Astrocyte (in vitro differentiated cells and primary cell): ENCODE results near the gene ZBTB17. TPM values are rescaled to one million over a fixed set of nuclear protein-coding genes. Genes with fewer than 3 reads are reported as not detected.

Source experiments
- DNase-seq: peaks from one replicate; pipeline ENCODE4 v3.0.0-alpha.2; 2010; ENCODE audit warnings: low read depth
- FAIRE-seq: peaks from 2 replicates; lab custom pipeline; 2011; peaks lifted over from hg19 to GRCh38; lab: Jason Lieb, UNC
- H2AFZ ChIP-seq: 2 replicates; pipeline ENCODE4 v1.6.0; 2012; ENCODE audit warnings: low read depth, low read length, inconsistent platforms
- H3K27ac ChIP-seq: 2 replicates; pipeline ENCODE4 v1.5.1; 2011; ENCODE audit warnings: low read depth, low read length, inconsistent platforms
- H3K27me3 ChIP-seq: 2 replicates; pipeline ENCODE4 v1.6.0; 2011; ENCODE audit warnings: low read length, inconsistent platforms; ENCODE audit not compliant: insufficient read depth
- H3K36me3 ChIP-seq: 2 replicates; pipeline ENCODE4 v1.5.1; 2011; ENCODE audit warnings: low read length, inconsistent platforms; ENCODE audit not compliant: insufficient read depth
- H3K4me1 ChIP-seq: 2 replicates; pipeline ENCODE4 v1.5.1; 2011; ENCODE audit warnings: low read length, inconsistent platforms; ENCODE audit not compliant: insufficient read depth
- H3K4me2 ChIP-seq: 2 replicates; pipeline ENCODE4 v1.6.0; 2012; ENCODE audit warnings: low read length, inconsistent platforms
- H3K4me3 ChIP-seq: 2 replicates; pipeline ENCODE4 v1.5.1; 2011; ENCODE audit warnings: low read depth, mild to moderate bottlenecking, low read length, inconsistent platforms; ENCODE audit not compliant: insufficient read depth
- H3K79me2 ChIP-seq: 2 replicates; pipeline ENCODE4 v1.6.0; 2012; ENCODE audit warnings: mild to moderate bottlenecking, low read length, inconsistent platforms; ENCODE audit not compliant: insufficient read depth
- H3K9ac ChIP-seq: 2 replicates; pipeline ENCODE4 v1.6.0; 2012; ENCODE audit warnings: mild to moderate bottlenecking, low read length, inconsistent platforms
- H3K9me3 ChIP-seq: 2 replicates; pipeline ENCODE4 v1.5.1; 2012; ENCODE audit warnings: low read depth, mild to moderate bottlenecking, low read length, inconsistent platforms; ENCODE audit not compliant: insufficient read depth
- H4K20me1 ChIP-seq: 2 replicates; pipeline ENCODE4 v1.6.0; 2012; ENCODE audit warnings: low read length, inconsistent platforms; ENCODE audit not compliant: insufficient read depth
- H3K27ac Mint-ChIP-seq: one replicate; pipeline ENCODE4 v1.8.0; 2021; ENCODE audit warnings: mild to moderate bottlenecking, mixed read lengths; ENCODE audit not compliant: unreplicated experiment
- H3K27me3 Mint-ChIP-seq: one replicate; pipeline ENCODE4 v1.8.0; 2021; ENCODE audit warnings: low read depth, mixed read lengths; ENCODE audit not compliant: unreplicated experiment
- H3K36me3 Mint-ChIP-seq: one replicate; pipeline ENCODE4 v1.8.0; 2021; ENCODE audit warnings: low read depth, mixed read lengths; ENCODE audit not compliant: unreplicated experiment
- H3K4me1 Mint-ChIP-seq: one replicate; pipeline ENCODE4 v1.8.0; 2021; ENCODE audit warnings: low read depth, mixed read lengths; ENCODE audit not compliant: unreplicated experiment
- H3K4me3 Mint-ChIP-seq: one replicate; pipeline ENCODE4 v1.8.0; 2021; ENCODE audit warnings: mild to moderate bottlenecking, moderate library complexity, mixed read lengths; ENCODE audit not compliant: unreplicated experiment
- H3K9me3 Mint-ChIP-seq: one replicate; pipeline ENCODE4 v1.8.0; 2021; ENCODE audit warnings: mild to moderate bottlenecking, mixed read lengths; ENCODE audit not compliant: unreplicated experiment
- CTCF ChIP-seq: IDR thresholded peaks from 2 replicates; pipeline ENCODE4 v1.5.1; 2011; ENCODE audit warnings: low read depth, mild to moderate bottlenecking, inconsistent platforms, low read length, moderate library complexity; ENCODE audit not compliant: insufficient read depth
- EZH2 ChIP-seq: IDR thresholded peaks from 2 replicates; pipeline ENCODE4 v1.6.1; 2012; ENCODE audit warnings: mild to moderate bottlenecking, low read length, inconsistent platforms; ENCODE audit not compliant: insufficient read depth
- total RNA-seq: library from RNA; stranded (reverse); gene quantifications from 2 replicates; pipeline ENCODE4 v1.2.1, GENCODE V29; 2021

Gene ZBTB17
- total RNA-seq, 1 donor from 2014 or later: 28.1 TPM

- Histone ChIP-seq H3K9ac (no peak overlapping the region), H3K36me3 (no peaks in the 10 kb centered on the region), H3K4me3 (no peak overlapping the region), H3K4me2 (no peak overlapping the region), H3K4me1 (no peaks in the 10 kb centered on the region), H3K9me3 (no peaks in the 10 kb centered on the region), H3K27me3 (no peaks in the 10 kb centered on the region), H2AFZ (no peak overlapping the region), H3K27ac (no peak overlapping the region), H4K20me1 (no peaks in the 10 kb centered on the region), H3K79me2 (no peaks in the 10 kb centered on the region)
- Mint-ChIP-seq H3K27me3 (peaks cover 17% of the 10 kb centered on the region), H3K4me3 (no peak overlapping the region), H3K9me3 (no peaks in the 10 kb centered on the region), H3K4me1 (no peaks in the 10 kb centered on the region), H3K36me3 (no peaks in the 10 kb centered on the region), H3K27ac (no peak overlapping the region)
- DNase-seq (no peak), FAIRE-seq (no peak)
- TF ChIP-seq EZH2 (no peak), CTCF (no peak)
Measured at GRCh38 chr1:15998929-15999328, 23.0 kb upstream of the ZBTB17 start.

- no peaks in the 10 kb centered on the region for H3K79me2 ChIP-seq
- Mint-ChIP-seq H3K27me3 (peaks cover 17% of the 10 kb centered on the region), H3K4me1 (no peaks in the 10 kb centered on the region), H3K36me3 (no peaks in the 10 kb centered on the region), H3K9me3 (no peaks in the 10 kb centered on the region), H3K27ac (no peak overlapping the region), H3K4me3 (no peak overlapping the region)
- H4K20me1 ChIP-seq: no peaks in the 10 kb centered on the region
- H3K4me1 ChIP-seq: no peaks in the 10 kb centered on the region
- no peak overlapping the region for H3K9ac ChIP-seq
- no peak overlapping the region for H3K4me2 ChIP-seq
- no peaks in the 10 kb centered on the region for H3K27me3 ChIP-seq
- FAIRE-seq: no peak
- DNase-seq: no peak
- H3K36me3 ChIP-seq: no peaks in the 10 kb centered on the region
- H2AFZ ChIP-seq: no peak overlapping the region
- no peak overlapping the region for H3K27ac ChIP-seq
- no peak for TF ChIP-seq CTCF
- TF ChIP-seq EZH2: no peak
- no peak overlapping the region for H3K4me3 ChIP-seq
- no peaks in the 10 kb centered on the region for H3K9me3 ChIP-seq
Measured at GRCh38 chr1:15997637-15998280, 21.9 kb upstream of the ZBTB17 start.

- Histone ChIP-seq H3K9ac (no peak overlapping the region), H3K4me1 (no peaks in the 10 kb centered on the region), H3K4me3 (no peak overlapping the region), H3K79me2 (no peaks in the 10 kb centered on the region), H2AFZ (no peak overlapping the region), H3K36me3 (no peaks in the 10 kb centered on the region), H3K27ac (no peak overlapping the region), H3K9me3 (no peaks in the 10 kb centered on the region), H4K20me1 (no peaks in the 10 kb centered on the region), H3K4me2 (no peak overlapping the region), H3K27me3 (no peaks in the 10 kb centered on the region)
- H3K27ac Mint-ChIP-seq: no peak overlapping the region
- H3K4me3 Mint-ChIP-seq: no peak overlapping the region
- H3K4me1 Mint-ChIP-seq: no peaks in the 10 kb centered on the region
- DNase-seq (no peak), FAIRE-seq (no peak)
- H3K9me3 Mint-ChIP-seq: no peaks in the 10 kb centered on the region
- peaks cover 21% of the 10 kb centered on the region for H3K27me3 Mint-ChIP-seq
- no peaks in the 10 kb centered on the region for H3K36me3 Mint-ChIP-seq
- TF ChIP-seq EZH2 (no peak), CTCF (no peak)
Measured at GRCh38 chr1:15997076-15997585, 21.2 kb upstream of the ZBTB17 start.
